ENCODE measurements around the gene PLCE1. TPM values are rescaled to one million over a fixed set of nuclear protein-coding genes. Genes with fewer than 3 reads are reported as not detected.

PLCE1 gene
- total and polyA plus RNA-seq, 2 experiments from 2014 or later: 4.7 to 10.8 TPM

DNA sequence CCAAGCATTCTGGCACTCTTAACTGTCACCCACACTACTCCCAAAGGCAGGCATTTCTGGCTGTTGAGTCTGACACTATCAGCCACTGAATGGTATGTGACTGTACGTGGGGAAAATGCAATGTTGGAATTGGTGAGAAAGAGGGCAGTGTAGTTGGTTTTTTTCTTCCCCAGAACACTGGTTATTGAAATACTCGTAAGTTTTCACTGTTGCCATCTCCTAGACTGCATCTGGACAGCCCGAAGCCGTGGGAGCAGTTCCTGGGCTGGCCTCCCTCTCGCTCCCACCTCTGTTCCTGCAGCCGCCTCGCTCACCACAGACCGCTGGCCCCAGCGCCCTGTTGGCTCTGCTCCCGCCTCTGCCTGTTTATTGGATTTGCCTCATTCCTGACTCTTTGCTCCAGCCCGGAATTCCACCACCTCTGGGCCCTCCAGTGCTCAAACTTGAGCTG, 5.7 kb downstream of the PLCE1 start:
- Histone ChIP-seq H3K4me3 (no peak overlapping the region), H3K4me2 (peak overlapping the region; percentile 64), H3K36me3 (replicated peaks; ENCODE audit: insufficient read depth, low read depth) (no peaks in the 10 kb centered on the region), H2AFZ (peak overlapping the region; percentile 16), H3K79me2 (peaks cover 63% of the 10 kb centered on the region), H4K20me1 (ENCODE audit: insufficient read depth, poor library complexity, severe bottlenecking) (no peaks in the 10 kb centered on the region), H3K9me3 (ENCODE audit: low read depth) (no peaks in the 10 kb centered on the region), H3K27me3 (no peaks in the 10 kb centered on the region), H3K27ac (peak overlapping the region; percentile 63), H3K4me1 (ENCODE audit: insufficient read depth) (peaks cover 34% of the 10 kb centered on the region), H3K9me2 (replicated peaks; ENCODE audit: insufficient read depth) (no peaks in the 10 kb centered on the region)
- WGBS (ENCODE audit: low lambda C conversion rate, missing lambda C conversion rate): 33% methylated on average over 11 of the region's 11 CpGs
- no peak for TF ChIP-seq EZH2 (IDR thresholded peaks at IDR 0.05; ENCODE audit: borderline replicate concordance)
- TF ChIP-seq, protein P1, sequence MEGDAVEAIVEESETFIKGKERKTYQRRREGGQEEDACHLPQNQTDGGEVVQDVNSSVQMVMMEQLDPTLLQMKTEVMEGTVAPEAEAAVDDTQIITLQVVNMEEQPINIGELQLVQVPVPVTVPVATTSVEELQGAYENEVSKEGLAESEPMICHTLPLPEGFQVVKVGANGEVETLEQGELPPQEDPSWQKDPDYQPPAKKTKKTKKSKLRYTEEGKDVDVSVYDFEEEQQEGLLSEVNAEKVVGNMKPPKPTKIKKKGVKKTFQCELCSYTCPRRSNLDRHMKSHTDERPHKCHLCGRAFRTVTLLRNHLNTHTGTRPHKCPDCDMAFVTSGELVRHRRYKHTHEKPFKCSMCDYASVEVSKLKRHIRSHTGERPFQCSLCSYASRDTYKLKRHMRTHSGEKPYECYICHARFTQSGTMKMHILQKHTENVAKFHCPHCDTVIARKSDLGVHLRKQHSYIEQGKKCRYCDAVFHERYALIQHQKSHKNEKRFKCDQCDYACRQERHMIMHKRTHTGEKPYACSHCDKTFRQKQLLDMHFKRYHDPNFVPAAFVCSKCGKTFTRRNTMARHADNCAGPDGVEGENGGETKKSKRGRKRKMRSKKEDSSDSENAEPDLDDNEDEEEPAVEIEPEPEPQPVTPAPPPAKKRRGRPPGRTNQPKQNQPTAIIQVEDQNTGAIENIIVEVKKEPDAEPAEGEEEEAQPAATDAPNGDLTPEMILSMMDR (IDR thresholded peaks at IDR 0.05; ENCODE audit: poor library complexity): peak; percentile 25
- peak; percentile 50 for DNase-seq (ENCODE audit: low spot score)

DNA sequence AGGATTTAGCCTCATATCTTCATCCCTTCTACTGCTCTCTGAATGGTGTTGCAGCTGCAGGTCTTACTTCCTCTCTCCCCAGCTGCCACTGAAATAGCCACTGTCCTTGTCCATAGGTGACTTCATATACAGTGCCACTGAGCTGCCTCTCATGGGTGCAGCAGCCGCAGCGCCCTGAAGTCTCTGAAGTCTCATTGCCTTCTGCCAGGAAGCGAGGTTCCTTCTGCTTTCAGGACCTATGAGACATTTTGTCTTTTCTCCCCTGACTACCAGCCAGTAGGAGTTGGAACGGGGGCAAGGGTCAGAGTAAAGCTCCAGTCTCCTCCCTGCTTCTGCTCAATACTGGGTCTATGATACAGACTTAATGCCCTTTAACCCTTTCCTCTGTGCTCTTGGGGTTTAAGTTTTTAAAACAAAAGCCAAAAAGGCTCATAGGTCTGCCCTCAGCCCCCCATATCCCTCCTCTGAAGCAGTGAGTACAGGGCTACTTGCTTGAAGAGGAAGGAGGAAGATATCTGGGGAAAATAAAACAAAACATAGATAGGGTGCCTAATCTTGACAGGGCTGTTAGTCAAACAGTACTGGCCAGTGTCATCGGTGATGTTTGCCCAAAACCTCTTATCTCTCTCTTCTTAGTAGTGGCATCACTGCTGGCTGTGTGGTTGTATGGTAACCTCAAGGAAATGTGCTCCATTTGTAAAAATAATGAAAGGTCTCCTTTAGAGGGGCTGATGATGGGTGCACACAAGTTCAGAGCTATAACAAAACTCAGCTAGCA, 7.1 kb downstream of the PLCE1 start:
- no peak overlapping the region for H3K4me3 ChIP-seq
- peaks cover 51% of the 10 kb centered on the region for H3K79me2 ChIP-seq
- H2AFZ ChIP-seq: no peak overlapping the region
- no peaks in the 10 kb centered on the region for H3K27me3 ChIP-seq
- no peaks in the 10 kb centered on the region for H4K20me1 ChIP-seq (ENCODE audit: insufficient read depth, poor library complexity, severe bottlenecking)
- H3K27ac ChIP-seq: peak overlapping the region; percentile 63
- H3K4me2 ChIP-seq: peak overlapping the region; percentile 64
- H3K36me3 ChIP-seq (replicated peaks; ENCODE audit: insufficient read depth, low read depth): no peaks in the 10 kb centered on the region
- no peaks in the 10 kb centered on the region for H3K9me3 ChIP-seq (ENCODE audit: low read depth)
- DNase-seq (ENCODE audit: low spot score): no peak
- WGBS (ENCODE audit: low lambda C conversion rate, missing lambda C conversion rate): 51% methylated on average over 5 of the region's 5 CpGs
- TF ChIP-seq EZH2phosphoT487 (IDR thresholded peaks at IDR 0.05; ENCODE audit: low read depth, severe bottlenecking, unreplicated experiment): no peak
- TF ChIP-seq, protein P1 (IDR thresholded peaks at IDR 0.05; ENCODE audit: poor library complexity): no peak
- no peak for TF ChIP-seq EZH2 (IDR thresholded peaks at IDR 0.05; ENCODE audit: borderline replicate concordance)
- H3K9me2 ChIP-seq (replicated peaks; ENCODE audit: insufficient read depth): no peaks in the 10 kb centered on the region
- H3K4me1 ChIP-seq (ENCODE audit: insufficient read depth): peaks cover 31% of the 10 kb centered on the region

DNA sequence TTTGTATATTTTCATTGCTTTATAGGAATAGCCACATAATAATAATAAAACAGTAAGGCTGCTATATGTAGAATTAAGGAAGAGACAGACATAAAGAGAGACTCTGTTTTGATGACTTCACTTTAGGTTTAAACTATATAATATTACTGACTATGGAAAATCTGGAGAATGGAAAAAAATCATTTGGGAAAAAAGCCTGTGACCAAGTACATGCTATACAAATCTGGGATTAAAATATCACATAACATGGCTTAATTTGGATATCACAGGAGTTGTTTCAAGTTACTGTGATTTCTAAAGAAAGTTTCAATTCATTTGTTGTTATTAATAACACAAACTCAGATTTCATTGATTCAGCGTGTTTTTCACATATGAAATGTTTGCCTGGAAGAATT, 7.7 kb downstream of the PLCE1 start:
- Histone ChIP-seq H3K27ac (peak overlapping the region; percentile 63), H3K9me2 (replicated peaks; ENCODE audit: insufficient read depth) (no peaks in the 10 kb centered on the region), H2AFZ (no peak overlapping the region), H3K27me3 (no peaks in the 10 kb centered on the region), H3K36me3 (replicated peaks; ENCODE audit: insufficient read depth, low read depth) (no peaks in the 10 kb centered on the region), H4K20me1 (ENCODE audit: insufficient read depth, poor library complexity, severe bottlenecking) (no peaks in the 10 kb centered on the region), H3K4me2 (no peak overlapping the region), H3K4me3 (no peak overlapping the region), H3K4me1 (ENCODE audit: insufficient read depth) (peaks cover 36% of the 10 kb centered on the region), H3K79me2 (peaks cover 45% of the 10 kb centered on the region), H3K9me3 (ENCODE audit: low read depth) (no peaks in the 10 kb centered on the region)
- no peak for DNase-seq (ENCODE audit: low spot score)
- 92% methylated on average over 1 of the region's 1 CpG for WGBS (ENCODE audit: low lambda C conversion rate, missing lambda C conversion rate)
- TF ChIP-seq, protein P1 (IDR thresholded peaks at IDR 0.05; ENCODE audit: poor library complexity): no peak
- TF ChIP-seq EZH2phosphoT487 (IDR thresholded peaks at IDR 0.05; ENCODE audit: low read depth, severe bottlenecking, unreplicated experiment) (no peak), EZH2 (IDR thresholded peaks at IDR 0.05; ENCODE audit: borderline replicate concordance) (no peak)

Data from hepatocyte (in vitro differentiated cells).